HL-60 (cell line): ENCODE results near the gene PTPRN2.

Experiments used
- CTCF ChIP-seq: IDR thresholded peaks from one replicate; pipeline ENCODE4 v1.5.1; 2011; ENCODE audit warnings: low read length, control low read depth, inconsistent platforms; ENCODE audit not compliant: insufficient read depth
- GABPA ChIP-seq: IDR thresholded peaks from 2 replicates; pipeline ENCODE4 v1.6.1; 2012; ENCODE audit warnings: low read depth
- REST ChIP-seq: IDR thresholded peaks from 2 replicates; pipeline ENCODE4 v1.6.1; 2012; ENCODE audit warnings: low read depth; ENCODE audit not compliant: insufficient replicate concordance
- SPI1 ChIP-seq: IDR thresholded peaks from 2 replicates; pipeline ENCODE4 v1.6.1; 2012; ENCODE audit warnings: low read depth, mild to moderate bottlenecking, borderline replicate concordance

- TF ChIP-seq CTCF = no peak
- TF ChIP-seq REST = no peak
- no peak for TF ChIP-seq SPI1
- TF ChIP-seq GABPA = no peak
Measured at GRCh38 chr7:157907091-157907490, 680.5 kb downstream of the PTPRN2 start.
